HepG2 (cell line): ENCODE results near the gene GADD45B. TPM values are rescaled to one million over a fixed set of nuclear protein-coding genes. Genes with fewer than 3 reads are reported as not detected.

Experiments
- ATAC-seq: fragments of 200-7000 bp; cut with Tn5 transposase; 3 replicates; pipeline ENCODE4 v1.9.1; 2020; ENCODE audit warnings: mild to moderate bottlenecking, moderate library complexity
- BruUV-seq: library from RNA; stranded (reverse); fragments of 400-500 nt; replicated peaks from 2 replicates; lab custom pipeline; 2021; lab: Mats Ljungman, UMichigan
- CTCF ChIA-PET: fragments of 300-600 bp; formaldehyde crosslinking; extraction: SDS; loops from one replicate; lab custom pipeline; 2021; ENCODE audit warnings: low total read pairs, inconsistent platforms, low intra/inter-chr PET ratio; lab: Yijun Ruan, JAX
- POLR2A ChIA-PET: fragments of 350-600 bp; sonication (Branson Sonifier 250); formaldehyde crosslinking; loops from one replicate; lab custom pipeline; 2020; ENCODE audit warnings: antibody characterized with exemption, inconsistent platforms; lab: Yijun Ruan, JAX
- DNase-seq: peaks from one replicate; pipeline ENCODE4 v3.0.0-alpha.2; 2015; ENCODE audit warnings: low spot score
- FAIRE-seq: peaks from 3 replicates; lab custom pipeline; 2011; peaks lifted over from hg19 to GRCh38; lab: Jason Lieb, UNC
- H2AFZ ChIP-seq: one replicate; pipeline ENCODE4 v1.6.1; 2011; ENCODE audit warnings: low read length, inconsistent platforms
- H3K27ac ChIP-seq: fragments of 300-600 bp; 3 replicates; pipeline ENCODE4 v1.8.0; 2011; ENCODE audit warnings: mixed run types, mild to moderate bottlenecking, mixed read lengths, low read length, inconsistent platforms; ENCODE audit not compliant: insufficient read depth; ENCODE audit errors: extremely low read length
- H3K27me3 ChIP-seq, 2 experiments: fragments of 200-600 bp in 1 of 2; 2 replicates in 1 of 2; 3 replicates in 1 of 2; pipeline versions ENCODE4 v1.6.0 to v1.8.0; 2011; ENCODE audit warnings: low read length in 2 of 2, mild to moderate bottlenecking in 2 of 2, moderate library complexity in 2 of 2, inconsistent platforms in 1 of 2; ENCODE audit not compliant: insufficient read depth in 2 of 2, control insufficient read depth in 1 of 2
- H3K36me3 ChIP-seq, 2 experiments: fragments of 200-600 bp in 1 of 2; replicated peaks in 1 of 2; 2 replicates in 1 of 2; 3 replicates in 1 of 2; pipeline versions ENCODE4 v1.5.1 to v1.8.0; 2011; ENCODE audit warnings: low read length in 2 of 2, inconsistent platforms in 1 of 2; ENCODE audit not compliant: insufficient read depth in 2 of 2, control insufficient read depth in 1 of 2
- H3K4me1 ChIP-seq: 2 replicates; pipeline ENCODE4 v1.5.1; 2012; ENCODE audit warnings: low read length, inconsistent platforms; ENCODE audit not compliant: insufficient read depth
- H3K4me2 ChIP-seq: 2 replicates; pipeline ENCODE4 v1.6.0; 2011; ENCODE audit warnings: low read depth, low read length, inconsistent platforms
- H3K4me3 ChIP-seq, 3 experiments: fragments of 200-600 bp in 1 of 3; sonication (generic), shearing (Covaris generic) in 1 of 3; replicated peaks in 1 of 3; 2 replicates each; pipeline ENCODE4 v1.5.1; 2011 to 2016; ENCODE audit warnings: low read length in 3 of 3, inconsistent platforms in 2 of 3, low read depth in 2 of 3, mild to moderate bottlenecking in 2 of 3, control low read depth in 1 of 3, mixed read lengths in 1 of 3; ENCODE audit not compliant: insufficient read depth in 1 of 3
- H3K79me2 ChIP-seq: one replicate; pipeline ENCODE4 v1.6.1; 2011; ENCODE audit warnings: low read length, inconsistent platforms; ENCODE audit not compliant: insufficient read depth
- H3K9ac ChIP-seq: 2 replicates; pipeline ENCODE4 v1.6.0; 2011; ENCODE audit warnings: mild to moderate bottlenecking, low read depth, low read length, inconsistent platforms; ENCODE audit not compliant: insufficient read depth
- H3K9me3 ChIP-seq: 2 replicates; pipeline ENCODE4 v1.5.1; 2012; ENCODE audit warnings: mild to moderate bottlenecking, low read length
- H4K20me1 ChIP-seq: 2 replicates; pipeline ENCODE4 v1.6.0; 2011; ENCODE audit warnings: inconsistent platforms, mild to moderate bottlenecking, low read length, moderate library complexity; ENCODE audit not compliant: insufficient read depth
- AGO1 ChIP-seq: fragments of 200-400 bp; formaldehyde crosslinking; IDR thresholded peaks from 2 replicates; pipeline ENCODE4 v1.6.1; 2017; ENCODE audit warnings: mild to moderate bottlenecking, low read depth, low read length, moderate library complexity; ENCODE audit not compliant: poor library complexity, severe bottlenecking
- CEBPG ChIP-seq: IDR thresholded peaks from 2 replicates; pipeline ENCODE4 v1.6.1; 2016
- GABPB1 ChIP-seq: IDR thresholded peaks from 2 replicates; pipeline ENCODE4 v1.6.1; 2016; ENCODE audit warnings: mild to moderate bottlenecking, missing genetic modification reagents, moderate library complexity, missing compliant biosample characterization
- HMG20B ChIP-seq: conservative IDR thresholded peaks from 2 replicates; pipeline ENCODE4 v1.6.1; 2016; ENCODE audit warnings: missing genetic modification reagents, missing compliant biosample characterization
- HOXA3 ChIP-seq: sonication (generic); formaldehyde crosslinking; IDR thresholded peaks from 2 replicates; pipeline ENCODE4 v1.5.0; 2020; ENCODE audit warnings: missing genetic modification reagents
- MXD3 ChIP-seq: IDR thresholded peaks from 2 replicates; pipeline ENCODE4 v1.6.1; 2016; ENCODE audit warnings: mild to moderate bottlenecking, missing biosample characterization, missing genetic modification reagents
- PRDM15 ChIP-seq: sonication (generic); formaldehyde crosslinking; IDR thresholded peaks from 2 replicates; pipeline ENCODE4 v1.4.0; 2020; ENCODE audit warnings: missing genetic modification reagents
- TBP ChIP-seq: sonication (generic); formaldehyde crosslinking; IDR thresholded peaks from 2 replicates; pipeline ENCODE4 v1.5.0; 2020; ENCODE audit warnings: missing genetic modification reagents
- ZBTB38 ChIP-seq: sonication (generic); formaldehyde crosslinking; IDR thresholded peaks from 2 replicates; pipeline ENCODE4 v1.5.1; 2020; ENCODE audit warnings: mild to moderate bottlenecking, missing genetic modification reagents
- ZFP36L1 ChIP-seq: sonication (generic); formaldehyde crosslinking; IDR thresholded peaks from 2 replicates; pipeline ENCODE4 v1.8.0; 2022; ENCODE audit warnings: mild to moderate bottlenecking, missing genetic modification reagents, moderate library complexity
- ZMYM3 ChIP-seq: sonication (generic); formaldehyde crosslinking; IDR thresholded peaks from 2 replicates; pipeline ENCODE4 v1.5.1; 2020; ENCODE audit warnings: mild to moderate bottlenecking, missing genetic modification reagents
- ZNF207 ChIP-seq: fragments of 450-650 bp; IDR thresholded peaks from 2 replicates; pipeline ENCODE4 v1.6.1; 2016; ENCODE audit warnings: antibody characterized with exemption, borderline replicate concordance
- ZNF30 ChIP-seq: sonication (generic); formaldehyde crosslinking; IDR thresholded peaks from 2 replicates; pipeline ENCODE4 v1.5.0; 2020; ENCODE audit warnings: mild to moderate bottlenecking, missing genetic modification reagents
- ZNF430 ChIP-seq: sonication (generic); formaldehyde crosslinking; IDR thresholded peaks from 2 replicates; pipeline ENCODE4 v1.9.0; 2021; ENCODE audit warnings: mild to moderate bottlenecking, missing genetic modification reagents
- ZSCAN20 ChIP-seq: sonication (generic); formaldehyde crosslinking; IDR thresholded peaks from 2 replicates; pipeline ENCODE4 v1.4.0; 2020; ENCODE audit warnings: missing genetic modification reagents, mild to moderate bottlenecking, borderline replicate concordance
- ZXDC ChIP-seq: sonication (generic); formaldehyde crosslinking; IDR thresholded peaks from 2 replicates; pipeline ENCODE4 v1.5.0; 2020; ENCODE audit warnings: mild to moderate bottlenecking, missing genetic modification reagents
- WGBS: methylation state at CpG from one replicate; pipeline ENCODE4 v1.1.6; 2017; ENCODE audit warnings: low lambda C conversion rate; 5-methylcytosine and 5-hydroxymethylcytosine counted together
- in situ Hi-C: cut with HindIII; loops from 2 replicates; pipeline ENCODE4 v1.10.0; 2017; ENCODE audit warnings: low pct_unique_long_range_greater_than_20kb; ENCODE audit not compliant: extremely low pct_ligation_motif_present
- intact Hi-C: fragments of 100-400 bp; cut with micrococcal nuclease; formaldehyde crosslinking; loops from one replicate; pipeline ENCODE4 v1.10.0; 2022; ENCODE audit not compliant: unreplicated experiment
- polyA plus RNA-seq, 8 experiments: library from polyadenylated mRNA; depleted of rRNA in 3 of 8; stranded (reverse) in 7 of 8; unstranded in 1 of 8; fragments of >200 nt; fragmentation: Illumina TruSeq in 4 of 8; extraction: Trizol in 4 of 8; gene quantifications; 2 replicates each; pipeline versions ENCODE4 v1.2.1 to v1.2.3, GENCODE V29; 2011 to 2016; ENCODE audit warnings: low read depth in 4 of 8, missing spikeins in 1 of 8, mixed read lengths in 1 of 8; ENCODE audit not compliant: insufficient read depth in 1 of 8
- total RNA-seq, 5 experiments: library from RNA; depleted of rRNA; stranded (reverse); fragments of >200 nt; fragmentation: Illumina TruSeq; extraction: Trizol; gene quantifications; 2 replicates each; pipeline ENCODE4 v1.2.3, GENCODE V29; 2016; ENCODE audit warnings: low read depth in 1 of 5

The GADD45B gene
- total and polyA plus RNA-seq, 2 of the 13 experiments (the other 11 are each of a cell fraction or from before 2014, with no cell fraction given), result 4.6 to 34.1 TPM

- TF ChIP-seq MXD3 (no peak), ZMYM3 (CRISPR knock-in tag) (peak; percentile 46; the same call in 1 of the 2 replicates), GABPB1 (CRISPR knock-in tag) (0 out of 2 replicates have a peak, but pooled peaks have one; percentile 3), ZFP36L1 (CRISPR knock-in tag) (peak; percentile 53; the same call in 1 of the 2 replicates), AGO1 (peak; percentile 97), ZNF30 (no peak), ZBTB38 (CRISPR knock-in tag) (0 out of 2 replicates have a peak, but pooled peaks have one; percentile 6), ZNF207 (no peak), TBP (CRISPR knock-in tag) (no peak)
Observed at GRCh38 chr19:2478756-2479555, 3.0 kb downstream of the GADD45B start (continued).

GRCh38 chr19:2479556-2480194 is 3.7 kb downstream of the GADD45B start:
- CTCF ChIA-PET, result no interaction called here
- Histone ChIP-seq H3K27ac (no peak overlapping the region), H3K36me3 (no peaks in the 10 kb centered on the region; a peak in 1 of 5 replicates), H2AFZ (no peak overlapping the region), H3K27me3 (peaks cover 0 to 11% of the 10 kb centered on the region in 2 experiments; a peak in 2 of 5 replicates), H3K79me2 (peaks cover 14% of the 10 kb centered on the region), H3K4me2 (no peak overlapping the region), H3K9ac (no peak overlapping the region), H3K9me3 (no peaks in the 10 kb centered on the region), H3K4me3 (no peak overlapping the region), H4K20me1 (peaks cover 28% of the 10 kb centered on the region; the same call in 1 of the 2 replicates), H3K4me1 (peaks cover 31% of the 10 kb centered on the region)
- in situ Hi-C loops, result loop anchor here (5.0 kb wide), 2 partner anchors 63 to 133 kb away; no protein-coding TSS in a partner anchor
- FAIRE-seq, result no peak
- ATAC-seq, result no peak
- intact Hi-C loops, result loop anchor here (5.0 kb wide), 2 partner anchors 48 to 63 kb away; no protein-coding TSS in a partner anchor
- DNase-seq, result no peak
- BruUV-seq, result no TSS peak
- POLR2A ChIA-PET, result interaction anchor here (2.0 to 5.9 kb wide), 3 partner anchors 25 to 98 kb away, joined by 4 to 199 read pairs (median 192); no protein-coding TSS in a partner anchor
- WGBS, result 80% methylated on average over 20 of the region's 20 CpGs
- no peak for TF ChIP-seq ZNF430
- TF ChIP-seq CEBPG (CRISPR knock-in tag), result no peak
- TF ChIP-seq ZXDC (CRISPR knock-in tag), result no peak
- no peak for TF ChIP-seq HMG20B (CRISPR knock-in tag)
- no peak for TF ChIP-seq HOXA3 (CRISPR knock-in tag)
- TF ChIP-seq PRDM15 (CRISPR knock-in tag), result no peak
- no peak for TF ChIP-seq ZSCAN20 (CRISPR knock-in tag)
